Measurements from ENCODE around the gene OPA3.

Gene OPA3

DNA sequence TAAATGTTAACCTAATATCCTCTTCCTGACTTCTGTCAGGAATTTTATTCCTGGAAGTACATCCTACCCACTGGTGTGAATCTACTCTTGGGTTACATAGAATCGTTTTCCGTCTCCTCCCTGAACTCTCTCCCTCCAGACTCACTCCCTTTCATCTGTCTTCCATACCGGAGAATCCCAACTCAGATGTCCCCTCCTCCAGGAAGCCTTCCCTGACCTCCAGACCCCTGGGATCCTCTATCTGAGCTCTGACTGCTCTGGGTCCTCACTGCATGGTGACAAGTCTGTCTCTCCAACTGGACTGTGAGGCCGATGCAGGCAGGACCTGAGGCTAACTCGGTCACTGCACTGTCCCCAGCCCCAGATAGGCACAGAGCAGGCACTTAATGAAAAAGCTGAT is 24.6 kb downstream of the OPA3 start:
- DNase-seq = no peak

GRCh38 chr19:45558399-45558878 is 26.2 kb downstream of the OPA3 start:
- DNase-seq = peak; percentile 33

DNA sequence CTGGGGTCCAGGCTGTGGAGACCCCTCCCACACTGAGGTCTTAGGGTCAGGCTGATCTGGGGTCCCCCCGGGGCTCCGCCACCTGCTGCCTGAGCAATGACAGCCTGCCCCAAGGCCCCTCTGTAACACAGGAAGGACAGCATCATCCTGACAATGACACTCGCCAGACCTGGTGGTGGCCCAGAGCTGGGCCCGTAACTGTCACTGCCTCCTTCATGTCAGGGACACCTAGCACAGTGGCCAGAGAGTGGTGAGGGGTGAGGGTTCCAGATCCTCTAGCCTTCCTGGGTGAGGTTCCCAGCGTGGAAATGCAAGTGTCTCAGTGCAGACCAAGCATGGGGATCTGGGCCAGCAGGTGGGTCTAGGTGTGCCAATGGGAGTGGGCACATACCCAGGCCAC is 27.8 kb downstream of the OPA3 start:
- no peak for DNase-seq

GRCh38 chr19:45554481-45554880 is 30.1 kb downstream of the OPA3 start:
- no peak for DNase-seq

DNA sequence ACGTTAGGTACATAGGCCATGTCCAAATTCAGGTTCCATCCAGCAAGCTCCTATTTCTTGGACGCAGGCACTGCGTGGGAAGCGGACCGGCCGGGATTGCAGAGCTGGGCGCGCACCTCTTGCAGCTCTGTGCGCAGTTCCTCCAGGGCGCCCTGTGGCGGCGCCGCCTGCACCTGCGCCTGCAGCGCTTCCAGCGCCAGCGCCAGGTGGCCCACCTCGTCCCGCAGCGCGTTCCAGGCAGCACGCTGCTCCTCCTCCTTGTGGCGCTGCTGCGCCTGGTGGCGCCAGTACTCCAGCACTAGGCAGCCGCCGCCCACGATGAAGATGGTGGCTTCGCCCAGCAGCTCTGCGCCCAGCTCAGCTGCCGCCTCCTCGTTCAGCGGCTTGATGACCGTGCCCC is 31.1 kb downstream of the OPA3 start:
- no peak for DNase-seq

- DNase-seq = peak; percentile 82
Observed at GRCh38 chr19:45547965-45548609, 36.5 kb downstream of the OPA3 start.

GRCh38 chr19:45547211-45547770 is 37.3 kb downstream of the OPA3 start:
- DNase-seq = no peak

DNA sequence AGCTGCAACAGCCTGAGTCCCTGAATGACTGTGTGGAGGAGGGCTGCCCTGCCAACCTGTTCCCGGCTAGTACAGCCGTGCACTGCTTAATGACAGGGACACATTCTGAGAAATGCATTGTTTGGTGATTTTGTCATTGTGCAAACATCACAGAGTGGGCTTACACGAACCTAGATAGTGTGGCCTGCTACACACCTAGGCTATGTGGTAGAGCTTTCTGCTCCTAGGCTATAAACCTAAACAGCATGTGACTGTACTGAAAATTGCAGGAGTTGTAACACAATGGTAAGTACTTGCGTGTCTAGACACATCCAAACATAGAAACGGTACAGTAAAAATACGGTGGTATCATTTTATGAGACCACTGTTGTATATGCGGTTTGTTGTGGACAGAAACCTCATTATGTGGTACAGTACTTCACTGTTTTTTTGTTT is 42.4 kb downstream of the OPA3 start:
- DNase-seq = no peak

GRCh38 chr19:45539459-45539858 is 45.1 kb downstream of the OPA3 start:
- no peak for DNase-seq

GRCh38 chr19:45531349-45531748 is 53.3 kb downstream of the OPA3 start:
- DNase-seq = no peak

DNA sequence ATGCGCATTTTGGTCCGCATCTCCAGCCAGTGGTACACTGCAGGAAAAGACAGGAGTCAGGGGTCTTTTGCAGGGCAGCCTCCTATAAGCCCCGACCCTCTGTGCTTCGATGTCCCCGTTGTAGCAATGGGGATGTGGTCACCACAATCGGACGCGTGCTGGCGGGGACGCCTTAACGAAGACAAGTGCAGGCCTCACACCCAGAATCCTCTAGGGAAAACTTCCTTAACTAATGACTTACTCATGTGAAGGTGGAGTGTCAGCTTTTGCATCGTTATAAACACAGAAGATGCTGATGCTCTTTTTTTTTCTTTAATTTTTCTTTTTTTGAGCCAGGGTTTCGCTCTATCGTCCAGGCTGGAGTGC is 55.2 kb downstream of the OPA3 start:
- DNase-seq = no peak

DNA sequence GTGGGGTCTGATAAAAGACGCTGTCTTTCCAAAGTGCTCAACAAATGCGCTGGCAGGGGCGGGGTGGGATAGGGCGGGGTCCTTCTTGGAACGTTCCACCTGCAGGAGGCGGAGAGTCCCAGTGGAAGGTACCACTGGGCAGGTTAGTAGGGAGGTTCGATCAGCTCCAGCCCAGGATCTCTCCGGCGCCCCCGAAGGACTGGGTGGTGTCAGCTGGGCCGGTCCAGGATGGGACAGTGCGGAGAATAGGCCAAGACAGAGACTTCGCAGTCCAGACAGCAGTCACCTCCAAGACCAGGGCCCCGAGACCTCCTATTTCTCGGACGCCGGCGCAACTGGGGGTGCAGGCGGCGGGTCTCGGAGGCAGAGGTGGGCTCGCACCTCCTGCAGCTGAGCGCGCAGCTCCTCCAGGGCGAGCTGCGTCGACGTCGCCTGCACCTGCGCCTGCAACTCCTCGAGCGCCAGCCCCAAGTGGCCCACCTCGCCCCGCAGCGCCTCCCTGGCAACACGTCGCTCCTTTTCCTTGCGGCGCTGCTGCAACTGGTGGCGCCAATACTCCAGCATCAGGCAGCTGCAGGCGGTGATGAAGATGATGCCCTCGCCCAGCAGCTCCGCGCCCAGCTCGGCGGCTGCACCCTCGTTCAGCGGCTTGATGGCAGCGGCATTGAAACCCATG is 55.7 kb downstream of the OPA3 start:
- DNase-seq = no peak

DNA sequence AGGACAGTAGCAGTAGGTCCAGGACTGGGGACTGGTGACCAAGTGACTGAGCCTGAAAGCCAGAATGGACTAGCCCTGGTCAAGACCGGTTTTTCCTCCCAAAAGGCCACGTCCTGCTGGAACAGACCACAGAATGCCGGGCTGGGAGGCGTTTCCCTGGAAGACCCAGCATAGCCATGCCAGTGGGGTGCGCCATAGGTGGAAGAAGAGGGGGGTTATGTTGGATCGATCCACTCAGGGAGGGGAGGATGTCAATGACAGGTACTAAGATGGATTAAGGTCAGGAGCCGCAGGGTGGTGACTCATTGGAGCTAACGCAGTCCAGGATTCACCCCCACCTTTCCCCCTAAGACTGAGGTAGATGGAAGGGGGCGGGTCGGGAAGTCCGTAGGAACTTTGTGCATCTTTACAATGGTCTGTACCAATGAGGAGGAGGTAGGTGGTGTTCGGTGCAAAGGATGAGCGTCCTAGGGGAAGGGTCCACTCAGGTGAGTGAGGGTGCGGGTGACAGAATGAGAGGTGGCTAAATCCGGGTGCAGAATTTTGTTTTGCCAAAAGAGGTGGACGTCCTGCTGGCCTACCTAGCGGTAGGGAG is 56.4 kb downstream of the OPA3 start:
- no peak for DNase-seq

DNA sequence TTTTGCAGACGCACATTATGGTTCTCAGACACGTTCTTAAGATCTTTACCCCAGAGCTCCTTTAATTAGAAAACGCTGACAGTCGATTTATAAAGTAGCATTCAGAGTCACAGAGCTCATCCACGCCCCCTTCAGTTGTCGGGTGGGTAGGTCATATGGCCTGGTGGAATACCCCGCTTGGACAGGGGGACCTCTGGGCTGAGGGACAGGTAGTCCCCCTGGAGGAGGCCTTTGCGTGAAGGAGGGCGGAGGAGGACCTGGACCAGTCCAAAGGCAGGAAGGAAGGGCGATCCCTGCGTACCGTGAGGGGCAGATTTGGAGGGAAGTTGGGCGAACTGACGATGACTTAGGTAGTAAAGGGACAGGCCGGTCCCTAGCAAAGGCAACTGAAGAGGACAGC is 56.9 kb downstream of the OPA3 start:
- no peak for DNase-seq

DNA sequence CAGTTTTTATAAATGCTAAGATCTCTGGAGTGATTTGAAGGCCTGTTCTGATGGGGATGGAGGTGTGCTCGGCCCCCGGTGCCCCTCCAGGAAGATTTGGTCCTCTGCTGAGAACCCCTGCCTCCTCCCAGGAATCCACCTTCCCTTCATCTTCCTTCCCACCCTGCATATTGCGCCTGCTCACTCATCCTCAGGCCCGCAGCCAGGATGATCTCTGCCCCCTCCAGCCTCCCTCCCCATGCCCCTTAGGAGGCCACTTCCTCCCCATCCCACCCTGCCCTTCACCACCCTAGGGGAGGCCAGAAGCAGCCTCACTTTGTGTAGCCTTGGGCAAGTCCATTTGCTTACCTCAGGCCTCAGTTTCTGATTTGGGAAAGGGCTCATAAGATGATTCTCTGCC is 57.6 kb downstream of the OPA3 start:
- DNase-seq = no peak

GRCh38 chr19:45526143-45526542 is 58.5 kb downstream of the OPA3 start:
- DNase-seq = peak; percentile 77

GRCh38 chr19:45524575-45525129 is 60.0 kb downstream of the OPA3 start:
- no peak for DNase-seq

- peak; percentile 84 for DNase-seq
Observed at GRCh38 chr19:45523642-45524256, 60.9 kb downstream of the OPA3 start.

DNA sequence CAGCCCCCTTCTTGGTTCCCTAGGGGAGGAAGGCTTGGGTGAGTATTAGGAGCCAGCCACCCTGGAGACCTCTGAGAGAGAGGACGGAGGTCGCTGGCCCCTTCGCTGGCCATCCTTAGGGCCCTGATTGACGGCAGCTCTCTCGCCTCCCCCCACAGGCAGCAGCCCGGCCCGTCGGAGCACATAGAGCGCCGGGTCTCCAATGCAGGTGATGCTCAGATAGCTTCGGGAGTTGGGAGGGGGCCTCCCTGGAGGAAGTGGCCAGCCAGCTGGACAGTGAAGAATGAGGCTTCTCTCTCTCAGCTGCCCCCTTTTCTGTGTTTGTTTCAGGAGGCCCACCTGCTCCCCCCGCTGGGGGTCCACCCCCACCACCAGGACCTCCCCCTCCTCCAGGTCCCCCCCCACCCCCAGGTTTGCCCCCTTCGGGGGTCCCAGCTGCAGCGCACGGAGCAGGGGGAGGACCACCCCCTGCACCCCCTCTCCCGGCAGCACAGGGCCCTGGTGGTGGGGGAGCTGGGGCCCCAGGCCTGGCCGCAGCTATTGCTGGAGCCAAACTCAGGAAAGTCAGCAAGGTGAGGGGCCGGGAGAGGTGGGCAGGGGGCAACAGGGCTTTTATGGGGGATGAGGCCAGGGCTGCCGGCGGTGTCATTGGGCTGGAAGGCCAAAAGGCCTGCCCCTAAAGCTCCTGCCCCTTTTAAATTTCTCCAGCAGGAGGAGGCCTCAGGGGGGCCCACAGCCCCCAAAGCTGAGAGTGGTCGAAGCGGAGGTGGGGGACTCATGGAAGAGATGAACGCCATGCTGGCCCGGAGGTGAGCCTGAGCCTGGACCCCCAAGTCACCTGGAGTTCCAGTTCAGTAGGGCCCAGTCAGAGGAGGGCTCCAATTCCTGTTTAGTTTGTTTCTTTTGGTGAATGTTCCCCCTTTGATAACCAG is 62.3 kb downstream of the OPA3 start:
- DNase-seq = no peak

DNA sequence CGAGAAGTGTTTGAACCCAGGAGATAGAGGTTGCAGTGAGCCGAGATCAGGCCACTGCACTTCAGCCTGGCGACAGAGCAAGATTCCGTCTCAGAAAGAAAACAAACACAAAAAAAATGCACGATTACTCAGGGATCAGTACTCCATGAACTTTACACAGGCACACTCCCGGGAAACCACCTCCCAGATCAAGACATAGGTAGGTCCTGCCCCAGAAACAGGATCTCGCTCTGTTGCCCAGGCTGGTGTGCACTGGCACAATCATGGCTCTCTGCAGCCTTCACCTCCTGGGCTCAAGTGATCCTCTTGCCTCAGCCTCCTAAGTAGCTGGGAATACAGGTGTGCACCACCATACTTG is 66.2 kb downstream of the OPA3 start:
- DNase-seq = no peak

- no peak for DNase-seq
Observed at GRCh38 chr19:45517641-45518468, 66.7 kb downstream of the OPA3 start.
